Liver (tissue), 3 donors: ENCODE data around the gene RPS6KA5.

Experiments used
- GABPA ChIP-seq, 2 donors: IDR thresholded peaks in 1 of 2; conservative IDR thresholded peaks in 1 of 2; 2 replicates each; pipeline ENCODE4 v1.6.1; 2016; ENCODE audit warnings: antibody characterized with exemption in 2 of 2, mild to moderate bottlenecking in 1 of 2, moderate library complexity in 1 of 2
- HNF4A ChIP-seq, 2 donors: conservative IDR thresholded peaks; 2 replicates each; pipeline ENCODE4 v1.6.1; 2016; ENCODE audit warnings: antibody characterized with exemption in 2 of 2, mild to moderate bottlenecking in 2 of 2
- RAD21 ChIP-seq, 2 donors: IDR thresholded peaks; 2 replicates each; pipeline ENCODE4 v1.6.1; 2016; ENCODE audit warnings: antibody characterized with exemption in 2 of 2, mild to moderate bottlenecking in 2 of 2
- YY1 ChIP-seq: IDR thresholded peaks from 2 replicates; pipeline ENCODE4 v1.6.1; 2016; ENCODE audit warnings: antibody characterized with exemption, mild to moderate bottlenecking
- TF ChIP-seq, protein P1 (sequence below): fragments of 150-350 bp; IDR thresholded peaks from 2 replicates; pipeline ENCODE4 v1.5.1; 2017; ENCODE audit warnings: improper control_type of control experiment, low read depth, low read length; ENCODE audit not compliant: missing input control
- TF ChIP-seq, protein P2 (sequence below): IDR thresholded peaks from 2 replicates; pipeline ENCODE4 v1.6.1; 2016; ENCODE audit warnings: antibody characterized with exemption, mild to moderate bottlenecking
- TF ChIP-seq, protein P3 (sequence below): IDR thresholded peaks from 2 replicates; pipeline ENCODE4 v1.6.1; 2016; ENCODE audit warnings: antibody characterized with exemption
- TF ChIP-seq, protein P4 (sequence below): IDR thresholded peaks from 2 replicates; pipeline ENCODE4 v1.6.1; 2016; ENCODE audit warnings: antibody characterized with exemption
- donor health status: healthy.
- donor health status: healthy.

DNA sequence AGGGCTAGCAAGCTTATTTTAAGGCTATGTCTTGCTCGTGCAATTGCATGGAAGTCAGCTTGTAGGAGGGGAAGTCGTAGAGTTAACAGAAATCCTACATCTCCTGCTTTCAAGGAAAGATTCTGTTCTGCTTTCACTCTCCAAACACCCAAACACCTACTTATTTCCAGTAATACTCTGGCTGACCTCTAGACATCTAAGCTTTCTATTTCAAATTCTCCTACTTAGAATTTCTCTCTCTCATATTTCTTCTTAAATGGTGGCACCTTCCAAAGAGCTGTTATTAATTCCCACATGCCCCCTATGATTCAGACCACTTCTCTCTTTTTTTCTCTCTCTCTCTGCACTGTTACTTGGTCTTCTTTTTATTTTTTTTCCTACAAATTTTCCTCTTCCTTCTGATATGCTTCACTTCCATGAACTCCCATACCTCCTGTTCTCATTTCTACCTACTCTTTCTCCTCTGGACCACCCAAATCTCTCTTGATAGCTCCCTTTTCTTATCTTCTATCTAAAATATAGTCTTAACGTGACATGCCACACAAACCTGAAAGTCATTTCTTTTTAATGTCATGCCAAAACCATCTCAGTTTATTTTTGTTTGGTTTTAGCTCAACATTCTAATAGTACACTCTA is 90.8 kb downstream of the RPS6KA5 start:
- TF ChIP-seq, protein P1, sequence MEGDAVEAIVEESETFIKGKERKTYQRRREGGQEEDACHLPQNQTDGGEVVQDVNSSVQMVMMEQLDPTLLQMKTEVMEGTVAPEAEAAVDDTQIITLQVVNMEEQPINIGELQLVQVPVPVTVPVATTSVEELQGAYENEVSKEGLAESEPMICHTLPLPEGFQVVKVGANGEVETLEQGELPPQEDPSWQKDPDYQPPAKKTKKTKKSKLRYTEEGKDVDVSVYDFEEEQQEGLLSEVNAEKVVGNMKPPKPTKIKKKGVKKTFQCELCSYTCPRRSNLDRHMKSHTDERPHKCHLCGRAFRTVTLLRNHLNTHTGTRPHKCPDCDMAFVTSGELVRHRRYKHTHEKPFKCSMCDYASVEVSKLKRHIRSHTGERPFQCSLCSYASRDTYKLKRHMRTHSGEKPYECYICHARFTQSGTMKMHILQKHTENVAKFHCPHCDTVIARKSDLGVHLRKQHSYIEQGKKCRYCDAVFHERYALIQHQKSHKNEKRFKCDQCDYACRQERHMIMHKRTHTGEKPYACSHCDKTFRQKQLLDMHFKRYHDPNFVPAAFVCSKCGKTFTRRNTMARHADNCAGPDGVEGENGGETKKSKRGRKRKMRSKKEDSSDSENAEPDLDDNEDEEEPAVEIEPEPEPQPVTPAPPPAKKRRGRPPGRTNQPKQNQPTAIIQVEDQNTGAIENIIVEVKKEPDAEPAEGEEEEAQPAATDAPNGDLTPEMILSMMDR = no peak
- TF ChIP-seq, protein P2, sequence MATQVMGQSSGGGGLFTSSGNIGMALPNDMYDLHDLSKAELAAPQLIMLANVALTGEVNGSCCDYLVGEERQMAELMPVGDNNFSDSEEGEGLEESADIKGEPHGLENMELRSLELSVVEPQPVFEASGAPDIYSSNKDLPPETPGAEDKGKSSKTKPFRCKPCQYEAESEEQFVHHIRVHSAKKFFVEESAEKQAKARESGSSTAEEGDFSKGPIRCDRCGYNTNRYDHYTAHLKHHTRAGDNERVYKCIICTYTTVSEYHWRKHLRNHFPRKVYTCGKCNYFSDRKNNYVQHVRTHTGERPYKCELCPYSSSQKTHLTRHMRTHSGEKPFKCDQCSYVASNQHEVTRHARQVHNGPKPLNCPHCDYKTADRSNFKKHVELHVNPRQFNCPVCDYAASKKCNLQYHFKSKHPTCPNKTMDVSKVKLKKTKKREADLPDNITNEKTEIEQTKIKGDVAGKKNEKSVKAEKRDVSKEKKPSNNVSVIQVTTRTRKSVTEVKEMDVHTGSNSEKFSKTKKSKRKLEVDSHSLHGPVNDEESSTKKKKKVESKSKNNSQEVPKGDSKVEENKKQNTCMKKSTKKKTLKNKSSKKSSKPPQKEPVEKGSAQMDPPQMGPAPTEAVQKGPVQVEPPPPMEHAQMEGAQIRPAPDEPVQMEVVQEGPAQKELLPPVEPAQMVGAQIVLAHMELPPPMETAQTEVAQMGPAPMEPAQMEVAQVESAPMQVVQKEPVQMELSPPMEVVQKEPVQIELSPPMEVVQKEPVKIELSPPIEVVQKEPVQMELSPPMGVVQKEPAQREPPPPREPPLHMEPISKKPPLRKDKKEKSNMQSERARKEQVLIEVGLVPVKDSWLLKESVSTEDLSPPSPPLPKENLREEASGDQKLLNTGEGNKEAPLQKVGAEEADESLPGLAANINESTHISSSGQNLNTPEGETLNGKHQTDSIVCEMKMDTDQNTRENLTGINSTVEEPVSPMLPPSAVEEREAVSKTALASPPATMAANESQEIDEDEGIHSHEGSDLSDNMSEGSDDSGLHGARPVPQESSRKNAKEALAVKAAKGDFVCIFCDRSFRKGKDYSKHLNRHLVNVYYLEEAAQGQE = no peak
- TF ChIP-seq, protein P3, sequence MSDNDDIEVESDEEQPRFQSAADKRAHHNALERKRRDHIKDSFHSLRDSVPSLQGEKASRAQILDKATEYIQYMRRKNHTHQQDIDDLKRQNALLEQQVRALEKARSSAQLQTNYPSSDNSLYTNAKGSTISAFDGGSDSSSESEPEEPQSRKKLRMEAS = no peak
- TF ChIP-seq, protein P4, sequence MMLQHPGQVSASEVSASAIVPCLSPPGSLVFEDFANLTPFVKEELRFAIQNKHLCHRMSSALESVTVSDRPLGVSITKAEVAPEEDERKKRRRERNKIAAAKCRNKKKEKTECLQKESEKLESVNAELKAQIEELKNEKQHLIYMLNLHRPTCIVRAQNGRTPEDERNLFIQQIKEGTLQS = no peak
- TF ChIP-seq GABPA (IDR thresholded peaks at IDR 0.05 in 1 of 2, conservative IDR thresholded peaks at IDR 0.05 in 1 of 2) (no peak), YY1 (no peak), RAD21 (IDR thresholded peaks at IDR 0.05) (no peak), HNF4A (conservative IDR thresholded peaks at IDR 0.05) (no peak)
